H9 (cell line): ENCODE measurements around the gene GRID1. TPM values are rescaled to one million over a fixed set of nuclear protein-coding genes. Genes with fewer than 3 reads are reported as not detected.

ENCODE experiments used
- DNase-seq: peaks from one replicate; pipeline ENCODE4 v3.0.0-alpha.2; 2017
- H2AFZ ChIP-seq: one replicate; pipeline ENCODE4 v1.6.1; 2013; ENCODE audit warnings: mild to moderate bottlenecking, low read length, control low read depth, moderate library complexity
- H2AK5ac ChIP-seq: 2 replicates; pipeline ENCODE4 v1.6.1; 2013; ENCODE audit warnings: low read length, control low read depth, mixed read lengths; ENCODE audit not compliant: insufficient read length
- H2BK120ac ChIP-seq: one replicate; pipeline ENCODE4 v1.6.1; 2013; ENCODE audit warnings: low read depth, mild to moderate bottlenecking, low read length, control low read depth, inconsistent platforms; ENCODE audit not compliant: poor library complexity, severe bottlenecking
- H2BK12ac ChIP-seq: 2 replicates; pipeline ENCODE4 v1.6.1; 2013; ENCODE audit warnings: low read length, control low read depth, mixed read lengths, low read depth; ENCODE audit not compliant: insufficient read length
- H2BK15ac ChIP-seq: 2 replicates; pipeline ENCODE4 v1.6.1; 2013; ENCODE audit warnings: low read depth, low read length, control low read depth
- H2BK20ac ChIP-seq: one replicate; pipeline ENCODE4 v1.6.1; 2013; ENCODE audit warnings: low read depth, mild to moderate bottlenecking, low read length, control low read depth, inconsistent platforms; ENCODE audit not compliant: poor library complexity, severe bottlenecking
- H2BK5ac ChIP-seq: 2 replicates; pipeline ENCODE4 v1.6.1; 2013; ENCODE audit warnings: low read length, control low read depth, mixed read lengths; ENCODE audit not compliant: insufficient read length
- H3K14ac ChIP-seq: 2 replicates; pipeline ENCODE4 v1.6.1; 2013; ENCODE audit warnings: low read length, control low read depth; ENCODE audit not compliant: insufficient read depth
- H3K18ac ChIP-seq: 2 replicates; pipeline ENCODE4 v1.6.1; 2013; ENCODE audit warnings: low read depth, mild to moderate bottlenecking, mixed read lengths, low read length, control low read depth; ENCODE audit not compliant: insufficient read length
- H3K23ac ChIP-seq: 2 replicates; pipeline ENCODE4 v1.6.1; 2013; ENCODE audit warnings: low read length, control low read depth, mixed read lengths, low read depth; ENCODE audit not compliant: insufficient read length
- H3K23me2 ChIP-seq: 2 replicates; pipeline ENCODE4 v1.6.1; 2013; ENCODE audit warnings: low read depth, mild to moderate bottlenecking, mixed read lengths, low read length, control low read depth; ENCODE audit not compliant: insufficient read length, poor library complexity, severe bottlenecking
- H3K27ac ChIP-seq: 2 replicates; pipeline ENCODE4 v1.5.1; 2013; ENCODE audit warnings: low read length, control low read depth, mixed read lengths, low read depth; ENCODE audit not compliant: insufficient read length
- H3K27me3 ChIP-seq: 2 replicates; pipeline ENCODE4 v1.6.1; 2013; ENCODE audit warnings: low read length, control low read depth, inconsistent platforms; ENCODE audit not compliant: insufficient read depth
- H3K4ac ChIP-seq: 2 replicates; pipeline ENCODE4 v1.6.1; 2013; ENCODE audit warnings: low read depth, mild to moderate bottlenecking, control low read depth, inconsistent platforms, low read length, moderate library complexity
- H3K4me1 ChIP-seq: 2 replicates; pipeline ENCODE4 v1.6.1; 2013; ENCODE audit warnings: low read length, control low read depth, inconsistent platforms; ENCODE audit not compliant: insufficient read depth
- H3K4me2 ChIP-seq: 2 replicates; pipeline ENCODE4 v1.6.1; 2013; ENCODE audit warnings: low read length, control low read depth, mixed read lengths; ENCODE audit not compliant: insufficient read length, insufficient read depth
- H3K56ac ChIP-seq: 2 replicates; pipeline ENCODE4 v1.6.1; 2013; ENCODE audit warnings: low read depth, mild to moderate bottlenecking, mixed read lengths, low read length, control low read depth; ENCODE audit not compliant: insufficient read length
- H3K79me1 ChIP-seq: 2 replicates; pipeline ENCODE4 v1.6.1; 2013; ENCODE audit warnings: low read depth, mild to moderate bottlenecking, moderate library complexity, low read length, control low read depth, inconsistent platforms; ENCODE audit not compliant: insufficient read depth, poor library complexity, severe bottlenecking
- H3K79me2 ChIP-seq: 2 replicates; pipeline ENCODE4 v1.6.1; 2013; ENCODE audit warnings: low read length, control low read depth, inconsistent platforms; ENCODE audit not compliant: insufficient read depth
- H3K9ac ChIP-seq: 2 replicates; pipeline ENCODE4 v1.6.1; 2013; ENCODE audit warnings: low read length, control low read depth, mixed read lengths; ENCODE audit not compliant: insufficient read length; ENCODE audit errors: extremely low read depth
- H3K9me3 ChIP-seq: one replicate; pipeline ENCODE4 v1.6.1; 2013; ENCODE audit warnings: low read depth, low read length, inconsistent platforms; ENCODE audit not compliant: control insufficient read depth
- H3T11ph ChIP-seq: one replicate; pipeline ENCODE4 v1.6.1; 2013; ENCODE audit warnings: mild to moderate bottlenecking, low read length, control low read depth, inconsistent platforms
- H4K20me1 ChIP-seq: one replicate; pipeline ENCODE4 v1.6.1; 2013; ENCODE audit not compliant: control insufficient read depth, insufficient read length, insufficient read depth
- H4K5ac ChIP-seq: 2 replicates; pipeline ENCODE4 v1.6.1; 2013; ENCODE audit warnings: low read depth, mild to moderate bottlenecking, mixed read lengths, low read length, control low read depth; ENCODE audit not compliant: insufficient read length
- H4K8ac ChIP-seq: replicated peaks from 2 replicates; pipeline ENCODE4 v1.6.1; 2013; ENCODE audit warnings: low read length, control low read depth, mixed read lengths, low read depth; ENCODE audit not compliant: insufficient read length
- H4K91ac ChIP-seq: 2 replicates; pipeline ENCODE4 v1.6.1; 2013; ENCODE audit warnings: low read depth, mild to moderate bottlenecking, moderate library complexity, mixed read lengths, low read length, control low read depth; ENCODE audit not compliant: insufficient read length
- H3K27ac Mint-ChIP-seq, 3 experiments: 2 replicates in 2 of 3; 3 replicates in 1 of 3; pipeline ENCODE4 v1.8.0; 2020 to 2021; ENCODE audit warnings: mixed read lengths in 3 of 3, mild to moderate bottlenecking in 1 of 3, moderate library complexity in 1 of 3
- H3K27me3 Mint-ChIP-seq: 2 replicates; pipeline ENCODE4 v1.8.0; 2021; ENCODE audit warnings: low read depth, mild to moderate bottlenecking, moderate library complexity, mixed read lengths
- H3K36me3 Mint-ChIP-seq, 3 experiments: 2 replicates in 2 of 3; 3 replicates in 1 of 3; pipeline ENCODE4 v1.8.0; 2020 to 2021; ENCODE audit warnings: low read depth in 3 of 3, mixed read lengths in 3 of 3; ENCODE audit not compliant: insufficient read depth in 1 of 3
- H3K4me1 Mint-ChIP-seq, 2 experiments: 2 replicates each; pipeline ENCODE4 v1.8.0; 2020; ENCODE audit warnings: mixed read lengths in 2 of 2
- H3K4me3 Mint-ChIP-seq, 2 experiments: 2 replicates in 1 of 2; 3 replicates in 1 of 2; pipeline ENCODE4 v1.8.0; 2020 to 2021; ENCODE audit warnings: mild to moderate bottlenecking in 2 of 2, mixed read lengths in 2 of 2, moderate library complexity in 1 of 2
- H3K9me3 Mint-ChIP-seq, 2 experiments: 2 replicates in 1 of 2; 3 replicates in 1 of 2; pipeline ENCODE4 v1.8.0; 2020; ENCODE audit warnings: mild to moderate bottlenecking in 2 of 2, mixed read lengths in 2 of 2, moderate library complexity in 1 of 2
- WGBS: extraction: QIAGEN DNeasy Blood & Tissue Kit; methylation state at CpG from one replicate; pipeline ENCODE4 v1.1.7; 2013; ENCODE audit warnings: missing lambda C conversion rate, low lambda C conversion rate, mixed read lengths; ENCODE audit not compliant: insufficient read length; ENCODE audit errors: extremely low coverage; 5-methylcytosine and 5-hydroxymethylcytosine counted together
- total RNA-seq: library from RNA; stranded (reverse); gene quantifications from 2 replicates; pipeline ENCODE4 v1.2.1, GENCODE V29; 2021
- TF ChIP-seq, protein P1 (sequence below): fragments of 200-600 bp; sonication (generic); conservative IDR thresholded peaks from 3 replicates; pipeline ENCODE4 v1.8.0; 2021; ENCODE audit warnings: antibody characterized with exemption, mild to moderate bottlenecking

The GRID1 gene
- total RNA-seq, 1 experiment from 2014 or later = 0.35 TPM

DNA sequence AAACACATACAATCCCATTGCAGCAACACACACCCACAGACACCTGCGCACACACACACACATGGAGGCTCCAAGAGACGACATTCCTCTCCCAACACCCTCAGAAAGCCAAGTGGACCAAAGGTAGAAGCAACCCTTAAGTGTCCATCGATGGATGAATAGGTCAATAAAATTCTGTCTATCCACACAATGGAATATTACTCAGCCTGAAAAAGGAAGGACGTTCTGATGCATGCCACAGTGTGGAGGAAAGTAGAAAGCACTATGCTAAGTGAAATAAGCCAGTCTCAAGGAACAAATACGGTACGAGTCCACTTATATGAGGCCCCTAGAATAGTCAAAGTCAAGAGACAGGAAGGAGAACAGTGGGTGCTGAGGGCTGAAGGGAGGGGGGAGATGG is 174.4 kb downstream of the GRID1 start:
- Histone ChIP-seq H3K27me3 (no peaks in the 10 kb centered on the region), H3K14ac (no peak overlapping the region; the same call in 1 of the 2 replicates), H2AFZ (no peak overlapping the region), H3K4me1 (no peaks in the 10 kb centered on the region), H2AK5ac (no peak overlapping the region), H3K4ac (no peak overlapping the region), H2BK20ac (no peak overlapping the region), H3K23ac (no peak overlapping the region), H4K5ac (no peak overlapping the region), H3K56ac (no peak overlapping the region), H3T11ph (no peak overlapping the region), H3K23me2 (no peaks in the 10 kb centered on the region), H3K27ac (no peak overlapping the region), H3K79me1 (no peaks in the 10 kb centered on the region), H3K9me3 (no peaks in the 10 kb centered on the region), H3K9ac (no peak overlapping the region), H4K8ac (no peak overlapping the region), H4K91ac (no peak overlapping the region), H3K79me2 (no peaks in the 10 kb centered on the region), H3K4me2 (no peak overlapping the region), H2BK15ac (no peak overlapping the region), H2BK5ac (no peak overlapping the region), H4K20me1 (no peaks in the 10 kb centered on the region), H2BK12ac (no peak overlapping the region), H3K18ac (no peak overlapping the region), H2BK120ac (no peak overlapping the region)
- no CpG with 5 or more reads among the region's 6 CpGs for WGBS
- DNase-seq = no peak
- Mint-ChIP-seq H3K27me3 (peaks cover 8% of the 10 kb centered on the region), H3K4me3 (no peak overlapping the region), H3K27ac (no peak overlapping the region), H3K36me3 (no peaks in the 10 kb centered on the region), H3K4me1 (no peaks in the 10 kb centered on the region), H3K9me3 (no peaks in the 10 kb centered on the region; a peak in 1 of 5 replicates)
- TF ChIP-seq, protein P1, sequence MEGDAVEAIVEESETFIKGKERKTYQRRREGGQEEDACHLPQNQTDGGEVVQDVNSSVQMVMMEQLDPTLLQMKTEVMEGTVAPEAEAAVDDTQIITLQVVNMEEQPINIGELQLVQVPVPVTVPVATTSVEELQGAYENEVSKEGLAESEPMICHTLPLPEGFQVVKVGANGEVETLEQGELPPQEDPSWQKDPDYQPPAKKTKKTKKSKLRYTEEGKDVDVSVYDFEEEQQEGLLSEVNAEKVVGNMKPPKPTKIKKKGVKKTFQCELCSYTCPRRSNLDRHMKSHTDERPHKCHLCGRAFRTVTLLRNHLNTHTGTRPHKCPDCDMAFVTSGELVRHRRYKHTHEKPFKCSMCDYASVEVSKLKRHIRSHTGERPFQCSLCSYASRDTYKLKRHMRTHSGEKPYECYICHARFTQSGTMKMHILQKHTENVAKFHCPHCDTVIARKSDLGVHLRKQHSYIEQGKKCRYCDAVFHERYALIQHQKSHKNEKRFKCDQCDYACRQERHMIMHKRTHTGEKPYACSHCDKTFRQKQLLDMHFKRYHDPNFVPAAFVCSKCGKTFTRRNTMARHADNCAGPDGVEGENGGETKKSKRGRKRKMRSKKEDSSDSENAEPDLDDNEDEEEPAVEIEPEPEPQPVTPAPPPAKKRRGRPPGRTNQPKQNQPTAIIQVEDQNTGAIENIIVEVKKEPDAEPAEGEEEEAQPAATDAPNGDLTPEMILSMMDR = no peak
